GM19239 (cell line): ENCODE results near the gene RFX1.

ENCODE experiments used
- DNase-seq: peaks from one replicate; pipeline ENCODE4 v3.0.0; 2011; ENCODE audit warnings: low spot score; ENCODE audit not compliant: insufficient read length
- FAIRE-seq: peaks from 2 replicates; lab custom pipeline; 2011; peaks lifted over from hg19 to GRCh38; lab: Jason Lieb, UNC

Gene RFX1

GRCh38 chr19:13964776-13965175 lies 41.3 kb downstream of the RFX1 start:
- FAIRE-seq = no peak
- no peak for DNase-seq

- no peak for DNase-seq
- FAIRE-seq = no peak
These were observed 42.5 kb downstream of the RFX1 start for GRCh38 chr19:13963603-13964105.

- FAIRE-seq (no peak), DNase-seq (no peak)
These were observed 43.2 kb downstream of the RFX1 start for GRCh38 chr19:13962699-13963602.

GRCh38 chr19:13961826-13962698 lies 44.1 kb downstream of the RFX1 start:
- FAIRE-seq (no peak), DNase-seq (no peak)

- no peak for FAIRE-seq
- DNase-seq = no peak
These were observed 45.0 kb downstream of the RFX1 start for GRCh38 chr19:13960863-13961784.

DNA sequence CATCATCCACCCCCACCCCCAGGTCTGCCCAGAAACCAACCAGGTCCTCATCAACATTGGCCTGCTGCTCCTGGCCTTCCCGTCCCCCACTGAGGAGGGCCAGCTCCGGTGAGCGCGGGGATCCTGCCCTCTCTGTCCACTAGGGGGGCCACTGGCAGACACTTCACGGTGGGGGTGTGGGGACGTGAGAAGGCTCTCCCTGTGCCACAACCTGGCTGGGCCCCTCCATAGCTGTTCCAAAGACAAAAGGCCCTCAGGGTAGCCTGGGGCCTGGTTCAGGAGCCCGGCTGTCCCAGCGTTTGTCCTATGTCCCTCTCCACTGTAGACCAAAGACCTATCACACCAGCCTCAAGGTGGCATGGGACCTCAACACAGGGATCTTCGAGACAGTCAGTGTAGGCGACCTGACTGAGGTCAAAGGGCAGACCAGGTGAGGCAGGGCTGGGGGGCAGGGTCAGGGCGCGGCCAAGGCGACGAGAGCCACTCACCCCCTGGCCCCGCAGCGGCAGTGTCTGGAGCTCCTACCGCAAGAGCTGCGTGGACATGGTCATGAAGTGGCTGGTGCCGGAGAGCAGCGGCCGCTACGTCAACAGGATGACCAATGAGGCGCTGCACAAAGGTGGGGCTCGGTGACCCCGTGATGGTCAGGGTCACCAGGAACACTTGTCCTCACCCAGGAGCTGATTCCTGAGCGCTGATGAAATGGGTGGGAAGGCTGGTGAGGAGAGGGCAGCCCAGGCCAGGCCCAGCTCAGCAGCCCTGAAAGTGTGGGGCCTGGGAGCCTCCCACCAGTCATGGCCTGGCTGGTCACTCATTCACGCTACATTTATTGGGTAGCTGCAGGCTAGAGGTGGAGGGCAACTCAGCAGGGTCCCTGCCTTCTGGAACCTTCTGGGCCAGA lies 45.9 kb downstream of the RFX1 start:
- DNase-seq = peak; percentile 69
- FAIRE-seq = no peak

DNA sequence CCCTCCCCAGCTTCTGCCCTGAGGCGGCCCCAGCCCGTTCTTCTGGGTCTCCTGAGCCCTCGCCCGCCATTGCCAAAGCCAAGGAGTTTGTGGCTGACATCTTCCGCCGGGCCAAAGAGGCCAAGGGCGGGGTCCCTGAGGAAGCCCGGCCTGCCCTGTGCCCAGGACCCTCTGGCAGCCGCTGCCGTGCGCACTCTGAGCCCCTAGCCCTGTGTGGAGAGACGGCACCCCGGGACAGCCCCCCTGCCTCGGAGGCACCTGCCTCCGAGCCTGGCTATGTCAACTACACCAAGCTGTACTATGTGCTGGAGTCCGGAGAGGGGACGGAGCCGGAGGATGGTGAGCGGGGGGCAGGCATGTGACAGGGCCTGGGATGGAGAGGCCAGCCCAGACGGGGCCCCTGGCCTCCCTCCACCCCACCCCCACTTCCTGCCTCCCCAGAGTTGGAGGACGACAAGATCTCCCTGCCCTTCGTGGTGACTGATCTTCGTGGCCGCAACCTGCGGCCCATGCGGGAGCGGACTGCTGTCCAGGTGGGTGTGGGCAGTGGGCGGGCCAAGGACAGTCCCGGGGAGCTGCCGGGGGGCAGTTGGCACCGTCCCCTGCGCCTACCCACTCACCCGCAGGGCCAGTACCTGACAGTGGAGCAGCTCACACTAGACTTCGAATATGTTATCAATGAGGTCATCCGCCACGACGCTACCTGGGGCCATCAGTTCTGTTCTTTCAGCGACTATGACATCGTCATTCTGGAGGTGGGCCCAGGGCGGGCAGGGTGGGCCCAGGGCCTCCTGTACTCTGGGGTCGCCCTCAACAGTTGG lies 46.8 kb downstream of the RFX1 start:
- FAIRE-seq (no peak), DNase-seq (no peak)

DNA sequence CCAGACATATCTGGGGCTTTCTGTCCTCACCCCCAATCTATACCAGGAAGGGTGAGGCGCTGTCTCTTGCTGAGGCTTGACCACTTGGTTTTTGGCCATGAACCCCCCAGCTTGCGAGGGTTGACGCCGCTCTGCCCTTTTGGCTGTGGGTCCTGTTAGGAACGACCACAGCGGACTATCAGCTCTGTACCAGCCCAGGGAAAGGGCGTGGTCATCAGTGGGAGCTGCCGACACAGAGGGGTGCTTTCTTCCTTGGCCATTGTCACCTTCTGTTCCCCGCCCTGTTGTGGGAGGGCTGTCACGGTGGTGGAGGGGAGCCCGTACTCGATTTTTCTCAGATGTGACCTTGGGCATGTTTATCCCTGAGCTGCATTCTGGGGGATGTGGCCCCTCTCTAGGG lies 48.1 kb downstream of the RFX1 start:
- FAIRE-seq = no peak
- no peak for DNase-seq

DNA sequence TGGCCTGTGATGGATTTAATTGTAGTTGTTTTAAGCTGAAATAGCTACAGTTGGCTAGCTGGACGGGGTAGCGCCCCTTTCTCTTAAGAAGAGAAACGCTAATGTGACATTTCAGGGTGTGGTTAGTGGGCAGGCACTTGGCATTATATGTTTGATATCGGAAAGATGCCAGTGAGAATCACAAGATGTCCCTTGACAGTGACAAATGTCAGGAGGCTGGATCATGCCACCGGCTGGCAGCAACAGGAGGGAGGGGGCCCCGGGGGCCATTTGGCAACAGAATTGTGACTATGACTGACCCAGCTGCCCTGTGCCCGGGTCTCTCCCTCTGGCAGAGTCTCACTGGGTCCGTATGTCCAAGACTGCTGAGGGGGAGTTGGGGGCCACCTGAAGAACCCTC lies 49.1 kb downstream of the RFX1 start:
- FAIRE-seq = no peak

GRCh38 chr19:13956365-13956744 lies 49.8 kb downstream of the RFX1 start:
- no peak for FAIRE-seq

More for the DNA sequence above, 49.1 kb downstream of the RFX1 start:
- no peak for DNase-seq

DNA sequence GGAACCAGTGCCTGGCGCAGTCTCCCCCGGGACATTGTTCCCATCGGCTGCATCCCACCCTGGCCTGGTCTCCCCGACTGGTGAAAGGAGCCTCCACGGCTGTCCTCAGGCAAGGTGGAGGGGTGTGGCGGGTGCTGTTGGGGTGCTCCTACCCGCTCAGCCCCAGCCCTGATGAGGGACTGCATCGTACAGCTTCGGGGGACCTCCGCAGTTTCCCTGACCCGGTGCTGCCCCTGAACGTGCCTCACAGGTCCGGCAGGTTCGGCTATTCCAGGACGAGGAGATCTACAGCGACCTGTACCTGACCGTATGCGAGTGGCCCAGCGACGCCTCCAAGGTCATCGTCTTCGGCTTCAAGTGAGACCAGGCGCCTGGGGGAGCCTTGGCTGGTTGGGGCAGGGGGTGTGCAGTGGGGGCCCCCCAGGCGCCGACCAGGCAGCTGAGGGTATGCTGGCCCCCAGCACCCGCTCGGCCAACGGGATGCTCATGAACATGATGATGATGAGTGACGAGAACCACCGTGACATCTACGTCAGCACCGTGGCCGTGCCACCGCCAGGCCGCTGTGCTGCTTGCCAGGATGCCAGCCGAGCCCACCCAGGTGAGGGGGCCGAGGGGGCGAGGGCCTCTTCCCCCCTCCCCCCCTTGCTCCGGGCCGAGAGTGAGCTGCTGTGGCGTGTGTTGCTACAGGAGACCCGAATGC lies 50.3 kb downstream of the RFX1 start:
- DNase-seq (no peak), FAIRE-seq (no peak)

More at GRCh38 chr19:13956365-13956744, 49.8 kb downstream of the RFX1 start:
- DNase-seq = no peak

DNA sequence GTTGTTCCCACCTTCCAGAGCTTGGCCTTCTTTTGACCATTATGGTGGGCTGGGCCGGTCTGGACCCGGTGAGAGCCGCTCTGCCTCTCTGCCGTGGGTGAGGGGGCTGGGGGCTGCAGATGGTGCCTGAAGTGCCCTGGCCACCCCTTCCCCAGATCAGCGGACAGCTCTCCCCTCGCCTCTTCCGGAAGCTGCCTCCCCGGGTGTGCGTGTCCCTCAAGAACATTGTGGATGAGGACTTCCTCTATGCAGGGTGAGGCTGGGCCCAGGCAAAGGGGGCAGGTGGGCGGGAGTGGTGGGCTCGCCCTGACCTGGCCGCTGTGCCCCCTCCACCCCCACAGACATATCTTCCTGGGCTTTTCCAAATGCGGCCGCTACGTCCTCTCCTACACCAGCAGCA lies 51.9 kb downstream of the RFX1 start:
- no peak for DNase-seq
- no peak for FAIRE-seq

GRCh38 chr19:13952931-13953531 lies 53.1 kb downstream of the RFX1 start:
- FAIRE-seq (no peak), DNase-seq (no peak)

- peak; percentile 100 for FAIRE-seq
- DNase-seq = peak; percentile 100
These were observed 53.8 kb downstream of the RFX1 start, which contains the start of gene DCAF15 for GRCh38 chr19:13952154-13952930. TSS of gene DCAF15 (plus strand) at chr19:13952509. CDS start at chr19:13952513, 4 bp downstream.

DNA sequence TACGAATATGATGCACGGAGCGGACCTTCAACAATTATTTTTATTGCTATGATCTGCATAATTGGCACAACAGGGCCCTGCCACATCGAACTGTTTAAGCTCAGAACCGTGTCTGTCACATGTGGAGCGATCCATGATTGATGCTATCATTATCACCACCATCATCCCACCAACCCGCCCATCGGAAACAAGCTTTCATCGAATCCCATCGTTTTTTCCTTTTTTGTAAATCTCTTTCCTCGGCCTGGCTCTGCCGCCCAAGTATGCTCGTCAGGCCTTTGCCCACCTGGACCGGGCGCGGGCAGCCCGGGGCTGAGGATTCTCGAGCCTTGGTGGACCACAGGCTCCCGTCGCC lies 54.3 kb downstream of the RFX1 start:
- FAIRE-seq (no peak), DNase-seq (no peak)

DNA sequence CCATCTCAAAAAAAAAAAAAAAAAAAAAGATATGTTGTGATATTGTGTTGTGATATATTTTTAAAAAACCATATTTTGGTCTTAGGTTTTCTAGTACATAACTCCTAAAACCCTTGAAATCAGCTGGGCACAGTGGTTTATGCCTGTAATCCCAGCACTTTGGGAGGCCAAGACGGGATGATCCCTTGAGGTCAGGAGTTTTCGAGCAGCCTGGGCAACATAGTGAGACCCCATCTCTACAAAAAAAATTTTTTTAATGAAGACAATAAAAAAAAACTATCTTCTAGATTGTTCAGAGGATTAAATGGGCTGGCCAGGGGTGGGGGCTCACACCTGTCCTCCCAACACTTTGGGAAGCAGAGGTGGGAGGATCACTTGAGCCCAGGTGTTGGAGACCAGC lies 55.1 kb downstream of the RFX1 start:
- no peak for FAIRE-seq

More for the DNA sequence above, 55.1 kb downstream of the RFX1 start:
- DNase-seq = no peak
